Neutrophil (primary cell): ENCODE data around the gene TPK1.

Source experiments
- H3K27ac ChIP-seq: fragments of 200-600 bp; sonication (generic); 2 replicates; pipeline ENCODE4 v1.5.1; 2016; ENCODE audit warnings: mild to moderate bottlenecking, moderate library complexity
- H3K27me3 ChIP-seq: fragments of 200-600 bp; sonication (generic); 2 replicates; pipeline ENCODE4 v1.6.0; 2016; ENCODE audit warnings: mild to moderate bottlenecking
- H3K36me3 ChIP-seq: fragments of 200-600 bp; sonication (generic); 2 replicates; pipeline ENCODE4 v1.5.1; 2017
- H3K4me1 ChIP-seq, 2 experiments: fragments of 200-600 bp in 1 of 2; sonication (generic) in 1 of 2; 1 replicate in 1 of 2; 2 replicates in 1 of 2; pipeline versions ENCODE4 v1.5.1 to v1.6.1; 2013 to 2016; ENCODE audit warnings: low read depth in 1 of 2, low read length in 1 of 2, mild to moderate bottlenecking in 1 of 2, moderate library complexity in 1 of 2; ENCODE audit not compliant: control insufficient read depth in 1 of 2, insufficient read depth in 1 of 2
- H3K4me3 ChIP-seq, 2 experiments: fragments of 200-600 bp in 1 of 2; sonication (generic) in 1 of 2; 1 replicate in 1 of 2; 2 replicates in 1 of 2; pipeline ENCODE4 v1.5.1; 2013 to 2016; ENCODE audit warnings: low read depth in 1 of 2, low read length in 1 of 2, mild to moderate bottlenecking in 1 of 2, moderate library complexity in 1 of 2
- H3K9me3 ChIP-seq: fragments of 200-600 bp; sonication (generic); 2 replicates; pipeline ENCODE4 v1.5.1; 2016
- TF ChIP-seq, protein P1 (sequence below): fragments of 200-600 bp; sonication (generic); IDR thresholded peaks from 2 replicates; pipeline ENCODE4 v1.5.1; 2016; ENCODE audit warnings: antibody characterized with exemption

Gene TPK1

DNA sequence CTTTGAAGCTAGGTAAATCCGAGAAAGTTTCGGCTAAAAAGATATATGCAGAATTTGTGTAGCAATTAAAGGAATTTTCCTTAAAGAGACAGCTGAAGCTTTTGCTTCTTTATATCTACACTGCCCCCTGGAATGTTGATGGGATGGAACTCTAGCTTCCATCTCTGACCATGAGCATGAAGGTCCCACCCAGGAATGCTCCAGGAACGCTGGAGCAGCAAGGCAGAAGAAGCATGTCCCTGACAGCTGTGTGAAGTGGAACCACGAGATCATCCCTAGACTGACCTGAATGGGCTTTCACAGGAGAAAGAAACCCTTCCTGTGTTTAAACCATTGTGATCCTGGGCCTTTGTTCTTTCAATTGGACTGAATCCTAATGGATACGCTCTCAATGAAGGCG, 332.6 kb downstream of the TPK1 start:
- no peaks in the 10 kb centered on the region for H3K4me1 ChIP-seq
- H3K9me3 ChIP-seq = no peaks in the 10 kb centered on the region
- TF ChIP-seq, protein P1, sequence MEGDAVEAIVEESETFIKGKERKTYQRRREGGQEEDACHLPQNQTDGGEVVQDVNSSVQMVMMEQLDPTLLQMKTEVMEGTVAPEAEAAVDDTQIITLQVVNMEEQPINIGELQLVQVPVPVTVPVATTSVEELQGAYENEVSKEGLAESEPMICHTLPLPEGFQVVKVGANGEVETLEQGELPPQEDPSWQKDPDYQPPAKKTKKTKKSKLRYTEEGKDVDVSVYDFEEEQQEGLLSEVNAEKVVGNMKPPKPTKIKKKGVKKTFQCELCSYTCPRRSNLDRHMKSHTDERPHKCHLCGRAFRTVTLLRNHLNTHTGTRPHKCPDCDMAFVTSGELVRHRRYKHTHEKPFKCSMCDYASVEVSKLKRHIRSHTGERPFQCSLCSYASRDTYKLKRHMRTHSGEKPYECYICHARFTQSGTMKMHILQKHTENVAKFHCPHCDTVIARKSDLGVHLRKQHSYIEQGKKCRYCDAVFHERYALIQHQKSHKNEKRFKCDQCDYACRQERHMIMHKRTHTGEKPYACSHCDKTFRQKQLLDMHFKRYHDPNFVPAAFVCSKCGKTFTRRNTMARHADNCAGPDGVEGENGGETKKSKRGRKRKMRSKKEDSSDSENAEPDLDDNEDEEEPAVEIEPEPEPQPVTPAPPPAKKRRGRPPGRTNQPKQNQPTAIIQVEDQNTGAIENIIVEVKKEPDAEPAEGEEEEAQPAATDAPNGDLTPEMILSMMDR = no peak
- no peak overlapping the region for H3K4me3 ChIP-seq
- H3K27ac ChIP-seq = no peak overlapping the region
- H3K36me3 ChIP-seq = no peaks in the 10 kb centered on the region
- no peaks in the 10 kb centered on the region for H3K27me3 ChIP-seq

DNA sequence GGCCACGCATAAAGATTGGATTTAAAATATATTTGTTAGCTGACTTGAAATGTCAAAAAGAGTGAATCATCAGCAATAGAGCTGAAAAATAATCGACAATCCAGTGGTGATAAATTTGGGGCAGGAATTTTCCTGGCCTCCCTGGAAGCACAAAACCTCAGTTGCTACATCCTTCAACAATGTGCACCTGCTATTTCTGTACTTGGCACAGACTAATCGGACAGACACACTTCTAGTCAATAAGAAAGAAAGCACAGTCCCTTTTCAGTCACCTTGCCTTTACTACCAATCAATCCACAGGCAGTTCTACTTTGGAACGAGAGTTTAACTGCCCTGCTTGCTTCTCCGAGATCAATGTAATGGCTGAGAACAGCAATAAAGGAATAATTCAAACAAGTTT, 335.6 kb downstream of the TPK1 start:
- Histone ChIP-seq H3K36me3 (no peaks in the 10 kb centered on the region), H3K9me3 (no peaks in the 10 kb centered on the region), H3K4me3 (no peak overlapping the region), H3K4me1 (no peaks in the 10 kb centered on the region), H3K27me3 (no peaks in the 10 kb centered on the region), H3K27ac (no peak overlapping the region)
- TF ChIP-seq, protein P1 = no peak

DNA sequence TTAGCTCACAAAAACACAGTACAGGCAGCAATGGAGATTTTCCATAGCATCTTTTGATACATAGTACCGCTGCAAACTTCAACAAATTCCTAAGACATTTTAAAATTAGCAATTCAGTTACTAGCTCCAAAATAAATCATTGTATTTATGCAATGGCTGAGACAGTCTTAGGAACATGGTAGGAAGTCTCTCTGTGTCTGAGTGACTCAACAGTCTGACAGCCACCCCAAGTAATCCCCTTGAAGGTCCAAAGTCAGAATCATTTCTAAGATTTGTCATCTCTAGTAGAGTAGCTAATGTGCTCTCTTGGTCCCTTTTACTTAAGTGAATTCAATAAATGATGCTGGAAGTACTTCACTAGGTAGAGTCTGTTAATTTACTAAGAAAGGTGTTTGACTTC, 338.6 kb downstream of the TPK1 start:
- TF ChIP-seq, protein P1 = no peak
- Histone ChIP-seq H3K36me3 (no peaks in the 10 kb centered on the region), H3K4me3 (no peak overlapping the region), H3K27me3 (no peaks in the 10 kb centered on the region), H3K9me3 (no peaks in the 10 kb centered on the region), H3K4me1 (no peaks in the 10 kb centered on the region), H3K27ac (no peak overlapping the region)

DNA sequence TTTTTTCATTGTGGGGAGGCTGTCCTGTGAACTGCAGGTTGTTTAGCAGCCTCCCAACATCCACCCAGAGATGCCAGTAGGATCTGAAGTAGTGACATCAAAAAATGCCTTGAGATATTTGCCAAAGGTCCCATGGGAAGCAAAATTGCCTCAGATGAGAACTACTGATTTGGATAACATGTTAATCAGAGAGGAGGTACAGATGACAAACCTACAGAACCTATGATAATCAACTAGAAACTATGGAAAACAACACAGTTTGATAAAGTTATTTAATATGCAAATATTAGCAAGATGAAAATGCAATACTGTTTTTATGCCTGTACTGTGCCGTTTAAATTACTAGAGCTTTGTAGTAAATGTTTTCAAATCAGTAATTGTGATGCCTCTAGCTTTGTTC, 341.5 kb downstream of the TPK1 start:
- Histone ChIP-seq H3K27ac (no peak overlapping the region), H3K4me1 (no peaks in the 10 kb centered on the region), H3K9me3 (no peaks in the 10 kb centered on the region), H3K36me3 (no peaks in the 10 kb centered on the region), H3K4me3 (no peak overlapping the region), H3K27me3 (no peaks in the 10 kb centered on the region)
- TF ChIP-seq, protein P1 = no peak

DNA sequence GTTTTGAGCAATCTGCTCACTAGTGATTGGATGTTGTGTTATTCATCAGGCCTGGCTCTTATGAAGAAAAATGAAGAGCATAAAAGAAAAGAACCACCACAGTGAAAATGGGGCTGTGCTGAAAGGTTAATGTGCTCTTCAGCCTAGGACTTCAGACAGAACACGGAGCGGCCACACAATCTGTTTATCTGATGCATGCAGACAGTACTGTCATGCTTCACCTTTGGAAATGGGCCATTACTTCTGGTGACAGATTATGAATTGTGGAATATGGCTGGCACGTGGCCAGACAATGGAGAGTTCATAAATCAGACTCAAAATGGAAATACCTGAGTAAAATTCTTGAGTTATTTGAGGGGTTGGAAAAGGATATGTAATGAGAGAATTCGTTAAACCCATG, 346.3 kb downstream of the TPK1 start:
- H3K27ac ChIP-seq = no peak overlapping the region
- no peaks in the 10 kb centered on the region for H3K4me1 ChIP-seq
- H3K9me3 ChIP-seq = no peaks in the 10 kb centered on the region
- TF ChIP-seq, protein P1 = no peak
- H3K4me3 ChIP-seq = no peak overlapping the region
- no peaks in the 10 kb centered on the region for H3K36me3 ChIP-seq
- no peaks in the 10 kb centered on the region for H3K27me3 ChIP-seq

DNA sequence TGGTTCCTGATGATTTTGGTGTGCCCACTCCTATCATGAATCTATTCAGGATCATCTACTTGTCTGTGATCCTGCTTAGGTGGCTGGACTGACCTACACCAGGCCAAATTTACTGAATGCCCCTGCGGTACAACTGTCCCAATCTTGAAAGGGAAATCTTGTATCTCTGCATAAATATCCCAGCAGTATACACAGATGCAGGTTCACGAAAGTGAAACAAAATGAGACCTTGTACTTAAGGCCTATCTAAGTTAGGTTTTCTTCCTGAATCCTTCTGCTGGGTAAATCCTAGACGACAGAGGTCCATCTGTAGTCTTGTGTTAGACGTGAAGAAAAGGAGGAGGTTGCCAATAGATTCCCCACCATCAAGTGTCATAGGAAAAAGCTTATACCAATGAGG, 346.9 kb downstream of the TPK1 start:
- H3K27me3 ChIP-seq = no peaks in the 10 kb centered on the region
- no peaks in the 10 kb centered on the region for H3K36me3 ChIP-seq
- TF ChIP-seq, protein P1 = no peak
- H3K4me1 ChIP-seq = no peaks in the 10 kb centered on the region
- no peaks in the 10 kb centered on the region for H3K9me3 ChIP-seq
- no peak overlapping the region for H3K27ac ChIP-seq
- H3K4me3 ChIP-seq = no peak overlapping the region
